Immature natural killer cell (primary cell): ENCODE results near the gene TAS2R13. TPM values are rescaled to one million over a fixed set of nuclear protein-coding genes. Genes with fewer than 3 reads are reported as not detected.

Source experiments
- polyA plus RNA-seq, 3 donors: library from polyadenylated mRNA; unstranded; fragments of 300-500 nt; fragmentation: Illumina TruSeq; gene quantifications; one replicate each; pipeline ENCODE4 v1.2.3, GENCODE V29; 2021

Gene TAS2R13
- polyA plus RNA-seq, 3 donors from 2014 or later = not detected

Other genes with a start within 250 kb of the TAS2R13 start
- gene STYK1, start 235.5 kb downstream of the TAS2R13 start, polyA plus RNA-seq = 1 to 10 TPM; 1.4 to 2.8 (median 1.8) TPM
- 1 to 10 TPM; 1.5 to 8.2 (median 4.7) TPM for gene YBX3, start 186.2 kb downstream of the TAS2R13 start, polyA plus RNA-seq
- gene TAS2R7, start 106.9 kb downstream of the TAS2R13 start, polyA plus RNA-seq = not detected
- gene TAS2R8, start 102.3 kb downstream of the TAS2R13 start, polyA plus RNA-seq = not detected
- gene TAS2R9, start 99.4 kb downstream of the TAS2R13 start, polyA plus RNA-seq = not detected
- not detected for gene TAS2R10, start 83.2 kb downstream of the TAS2R13 start, polyA plus RNA-seq
- 1 to 10 TPM; 1.9 to 4.5 (median 3.5) TPM for gene PRR4, start 60.1 kb downstream of the TAS2R13 start, polyA plus RNA-seq
- 10 to 100 TPM in 2 of 3 donors, 1 to 10 TPM in 1; 2.5 to 10.6 (median 10.3) TPM for gene PRH1, start 25.3 kb downstream of the TAS2R13 start, polyA plus RNA-seq
- not detected for gene PRH2, start 19.7 kb upstream of the TAS2R13 start, polyA plus RNA-seq
- 1 to 10 TPM in 1 of 3 donors, under 1 TPM in 1, not detected in 1; 0.81 to 1.0 TPM for gene TAS2R14, start 29.7 kb upstream of the TAS2R13 start, polyA plus RNA-seq
- not detected for gene TAS2R50, start 77.3 kb upstream of the TAS2R13 start, polyA plus RNA-seq
- gene TAS2R20, start 88.7 kb upstream of the TAS2R13 start, polyA plus RNA-seq = under 1 TPM in 1 of 3 donors, not detected in 2; 0.17 TPM
- gene TAS2R19, start 113.1 kb upstream of the TAS2R13 start, polyA plus RNA-seq = not detected
- not detected for gene TAS2R31, start 121.8 kb upstream of the TAS2R13 start, polyA plus RNA-seq
- gene TAS2R46, start 152.7 kb upstream of the TAS2R13 start, polyA plus RNA-seq = not detected
- not detected for gene TAS2R43, start 182.8 kb upstream of the TAS2R13 start, polyA plus RNA-seq
- not detected for gene TAS2R30, start 225.1 kb upstream of the TAS2R13 start, polyA plus RNA-seq